GM19397 (cell line): ENCODE data around the gene ZNF335.

ENCODE experiments used
- ATAC-seq: cut with Tn5 transposase; IDR thresholded peaks from one replicate; pipeline ENCODE4 v1.9.1; 2021; ENCODE audit warnings: mild to moderate bottlenecking, moderate library complexity; ENCODE audit not compliant: unreplicated experiment

The ZNF335 gene, protein sequence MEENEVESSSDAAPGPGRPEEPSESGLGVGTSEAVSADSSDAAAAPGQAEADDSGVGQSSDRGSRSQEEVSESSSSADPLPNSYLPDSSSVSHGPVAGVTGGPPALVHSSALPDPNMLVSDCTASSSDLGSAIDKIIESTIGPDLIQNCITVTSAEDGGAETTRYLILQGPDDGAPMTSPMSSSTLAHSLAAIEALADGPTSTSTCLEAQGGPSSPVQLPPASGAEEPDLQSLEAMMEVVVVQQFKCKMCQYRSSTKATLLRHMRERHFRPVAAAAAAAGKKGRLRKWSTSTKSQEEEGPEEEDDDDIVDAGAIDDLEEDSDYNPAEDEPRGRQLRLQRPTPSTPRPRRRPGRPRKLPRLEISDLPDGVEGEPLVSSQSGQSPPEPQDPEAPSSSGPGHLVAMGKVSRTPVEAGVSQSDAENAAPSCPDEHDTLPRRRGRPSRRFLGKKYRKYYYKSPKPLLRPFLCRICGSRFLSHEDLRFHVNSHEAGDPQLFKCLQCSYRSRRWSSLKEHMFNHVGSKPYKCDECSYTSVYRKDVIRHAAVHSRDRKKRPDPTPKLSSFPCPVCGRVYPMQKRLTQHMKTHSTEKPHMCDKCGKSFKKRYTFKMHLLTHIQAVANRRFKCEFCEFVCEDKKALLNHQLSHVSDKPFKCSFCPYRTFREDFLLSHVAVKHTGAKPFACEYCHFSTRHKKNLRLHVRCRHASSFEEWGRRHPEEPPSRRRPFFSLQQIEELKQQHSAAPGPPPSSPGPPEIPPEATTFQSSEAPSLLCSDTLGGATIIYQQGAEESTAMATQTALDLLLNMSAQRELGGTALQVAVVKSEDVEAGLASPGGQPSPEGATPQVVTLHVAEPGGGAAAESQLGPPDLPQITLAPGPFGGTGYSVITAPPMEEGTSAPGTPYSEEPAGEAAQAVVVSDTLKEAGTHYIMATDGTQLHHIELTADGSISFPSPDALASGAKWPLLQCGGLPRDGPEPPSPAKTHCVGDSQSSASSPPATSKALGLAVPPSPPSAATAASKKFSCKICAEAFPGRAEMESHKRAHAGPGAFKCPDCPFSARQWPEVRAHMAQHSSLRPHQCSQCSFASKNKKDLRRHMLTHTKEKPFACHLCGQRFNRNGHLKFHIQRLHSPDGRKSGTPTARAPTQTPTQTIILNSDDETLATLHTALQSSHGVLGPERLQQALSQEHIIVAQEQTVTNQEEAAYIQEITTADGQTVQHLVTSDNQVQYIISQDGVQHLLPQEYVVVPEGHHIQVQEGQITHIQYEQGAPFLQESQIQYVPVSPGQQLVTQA (N-terminal part only)

GRCh38 chr20:45971675-45972499, at the start of gene ZNF335:
Gene ZNF335, minus strand, starts transcription at chr20:45972203. Its CDS starts 793 bp downstream, at chr20:45971410.
- ATAC-seq: peak; percentile 74

DNA sequence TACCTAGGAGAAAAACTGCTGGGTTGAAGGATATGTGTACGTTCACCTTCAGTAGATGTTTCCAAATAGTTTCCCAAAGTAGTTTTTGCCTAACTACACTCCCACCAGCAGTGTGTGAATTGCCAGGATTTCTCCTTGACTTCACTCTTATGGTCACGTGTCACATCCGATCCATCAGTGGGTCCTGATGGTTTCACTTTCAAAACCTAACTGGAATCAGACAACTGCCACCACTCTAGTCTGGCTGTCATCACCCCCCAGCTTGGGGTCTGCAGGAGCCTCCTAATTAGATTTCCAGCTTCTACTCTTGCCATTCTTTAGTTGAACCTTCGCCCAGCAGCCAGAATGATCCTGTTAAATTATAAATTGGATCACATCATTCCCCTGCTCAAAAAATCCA, 48.6 kb upstream of the ZNF335 start:
- ATAC-seq: no peak

GRCh38 chr20:46018611-46019010, 46.6 kb upstream of the ZNF335 start:
- ATAC-seq: no peak

DNA sequence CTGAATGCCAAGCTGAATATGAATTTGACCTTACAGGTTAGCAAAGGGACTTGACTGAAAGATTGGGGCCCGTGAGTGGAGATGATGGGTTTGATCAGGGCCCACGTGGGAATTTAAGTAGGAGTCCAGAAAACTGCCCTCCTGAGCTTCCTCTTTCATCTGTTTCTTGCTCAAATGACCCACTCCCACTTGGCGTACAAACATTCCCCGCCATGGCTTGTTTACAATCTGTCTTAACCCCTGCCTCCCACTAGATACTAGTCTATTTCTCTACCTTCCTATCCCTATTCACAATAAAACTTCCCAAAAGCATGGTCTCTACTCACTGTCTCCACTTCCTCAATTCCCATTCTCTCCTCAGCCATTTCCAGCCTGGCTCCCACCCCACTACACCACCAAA, 46.1 kb upstream of the ZNF335 start:
- ATAC-seq: no peak

DNA sequence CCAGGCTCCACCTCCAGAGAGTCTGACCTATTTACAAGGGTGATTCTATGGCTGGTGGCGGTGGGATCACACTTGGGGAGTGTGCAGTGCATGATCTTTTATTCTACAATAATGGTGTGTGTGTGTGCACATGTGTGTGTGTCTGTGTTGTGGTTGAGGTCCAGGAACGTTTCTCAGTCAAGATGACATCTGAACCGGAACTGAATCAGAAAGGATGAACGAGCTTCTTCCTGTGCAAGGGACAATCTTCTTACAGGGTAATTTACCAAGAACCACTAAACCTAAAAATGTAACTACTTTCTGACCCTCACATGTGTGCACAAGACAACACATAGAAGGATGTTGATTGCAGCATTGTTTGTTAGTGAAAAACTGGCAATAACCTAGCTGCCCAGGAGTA, 45.3 kb upstream of the ZNF335 start:
- ATAC-seq: no peak

GRCh38 chr20:46014517-46015396, 42.8 kb upstream of the ZNF335 start:
- no peak for ATAC-seq

DNA sequence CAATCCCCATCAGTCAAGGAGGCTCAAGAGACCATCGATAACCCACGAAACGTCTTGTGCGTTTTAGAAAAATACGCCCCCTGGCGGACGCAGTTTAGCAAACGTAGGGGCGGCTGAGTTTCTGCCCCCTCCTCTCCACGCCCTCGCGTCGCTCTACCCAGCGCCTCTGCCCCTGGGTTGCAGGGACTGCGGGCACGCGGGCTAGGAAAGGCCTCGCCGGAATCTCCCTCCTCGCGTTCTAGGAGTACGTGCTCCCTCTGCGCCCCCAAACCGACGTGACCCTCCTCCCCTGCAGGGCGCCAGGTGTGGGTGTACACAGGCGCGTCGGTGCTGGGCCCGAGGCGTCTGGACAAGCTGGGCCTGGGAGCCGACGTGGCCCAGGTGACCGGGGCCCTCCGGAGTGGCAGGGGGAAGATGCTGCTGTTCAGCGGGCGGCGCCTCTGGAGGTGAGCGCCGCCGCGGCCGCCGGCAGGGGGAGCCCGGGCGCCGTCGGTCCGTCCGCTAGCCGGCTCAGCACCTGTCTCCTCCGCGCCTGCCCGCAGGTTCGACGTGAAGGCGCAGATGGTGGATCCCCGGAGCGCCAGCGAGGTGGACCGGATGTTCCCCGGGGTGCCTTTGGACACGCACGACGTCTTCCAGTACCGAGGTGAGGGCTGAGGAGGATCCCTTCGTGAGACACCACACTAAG, 42.0 kb upstream of the ZNF335 start:
- ATAC-seq: peak; percentile 65

GRCh38 chr20:46013322-46013828, 41.4 kb upstream of the ZNF335 start:
- no peak for ATAC-seq

DNA sequence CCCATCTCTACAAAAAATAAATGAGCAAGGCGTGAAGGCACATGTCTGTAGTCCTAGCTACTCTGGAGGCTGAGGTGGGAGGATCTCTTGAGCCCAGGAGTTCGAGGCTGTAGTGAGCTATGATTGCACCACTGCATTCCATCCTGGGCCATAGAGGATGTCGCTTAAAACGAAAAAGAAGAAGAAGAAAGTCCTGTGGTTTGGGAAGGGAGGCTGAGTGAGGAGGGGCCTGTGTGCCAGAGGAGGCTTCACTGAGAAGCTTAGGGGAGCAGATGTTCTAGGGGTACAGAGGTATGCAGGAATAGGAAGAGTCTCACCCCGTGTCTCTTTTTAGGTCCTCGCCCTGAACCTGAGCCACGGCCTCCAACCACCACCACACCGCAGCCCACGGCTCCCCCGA, 40.9 kb upstream of the ZNF335 start:
- no peak for ATAC-seq

GRCh38 chr20:46011631-46012482, 39.9 kb upstream of the ZNF335 start:
- ATAC-seq: no peak

DNA sequence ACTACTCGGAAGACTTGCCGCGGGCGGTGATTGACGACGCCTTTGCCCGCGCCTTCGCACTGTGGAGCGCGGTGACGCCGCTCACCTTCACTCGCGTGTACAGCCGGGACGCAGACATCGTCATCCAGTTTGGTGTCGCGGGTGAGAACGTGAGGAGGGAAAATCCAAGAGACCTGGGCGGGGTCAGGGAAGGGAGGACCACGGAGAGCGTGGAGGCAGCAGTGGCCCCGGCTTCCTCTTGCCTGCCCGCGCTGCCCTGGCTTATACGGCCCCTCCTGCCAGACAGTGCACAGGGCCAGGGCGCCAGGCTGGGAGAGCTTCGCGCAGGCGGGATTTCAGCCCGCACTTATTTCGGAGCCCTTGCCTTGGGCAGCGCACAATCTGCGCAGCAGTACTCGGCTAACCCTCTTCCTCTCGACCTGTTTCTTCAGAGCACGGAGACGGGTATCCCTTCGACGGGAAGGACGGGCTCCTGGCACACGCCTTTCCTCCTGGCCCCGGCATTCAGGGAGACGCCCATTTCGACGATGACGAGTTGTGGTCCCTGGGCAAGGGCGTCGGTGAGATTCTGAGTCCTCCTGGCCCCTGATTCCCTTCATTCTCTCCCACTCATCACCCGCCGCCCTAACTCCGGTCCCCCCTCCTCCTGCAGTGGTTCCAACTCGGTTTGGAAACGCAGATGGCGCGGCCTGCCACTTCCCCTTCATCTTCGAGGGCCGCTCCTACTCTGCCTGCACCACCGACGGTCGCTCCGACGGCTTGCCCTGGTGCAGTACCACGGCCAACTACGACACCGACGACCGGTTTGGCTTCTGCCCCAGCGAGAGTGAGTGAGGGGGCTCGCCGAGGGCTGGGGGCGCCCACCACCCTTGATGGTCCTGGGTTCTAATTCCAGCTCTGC, 38.7 kb upstream of the ZNF335 start:
- no peak for ATAC-seq

DNA sequence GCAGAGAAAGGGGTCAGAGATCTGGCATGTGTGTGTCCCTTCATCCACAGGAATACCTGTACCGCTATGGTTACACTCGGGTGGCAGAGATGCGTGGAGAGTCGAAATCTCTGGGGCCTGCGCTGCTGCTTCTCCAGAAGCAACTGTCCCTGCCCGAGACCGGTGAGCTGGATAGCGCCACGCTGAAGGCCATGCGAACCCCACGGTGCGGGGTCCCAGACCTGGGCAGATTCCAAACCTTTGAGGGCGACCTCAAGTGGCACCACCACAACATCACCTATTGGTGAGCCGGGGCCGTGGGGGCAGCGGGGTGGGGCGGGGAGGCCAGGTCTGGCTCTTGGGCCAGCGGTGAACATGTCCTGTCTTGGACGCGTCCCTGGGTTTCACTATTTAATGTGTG, 37.8 kb upstream of the ZNF335 start:
- no peak for ATAC-seq

DNA sequence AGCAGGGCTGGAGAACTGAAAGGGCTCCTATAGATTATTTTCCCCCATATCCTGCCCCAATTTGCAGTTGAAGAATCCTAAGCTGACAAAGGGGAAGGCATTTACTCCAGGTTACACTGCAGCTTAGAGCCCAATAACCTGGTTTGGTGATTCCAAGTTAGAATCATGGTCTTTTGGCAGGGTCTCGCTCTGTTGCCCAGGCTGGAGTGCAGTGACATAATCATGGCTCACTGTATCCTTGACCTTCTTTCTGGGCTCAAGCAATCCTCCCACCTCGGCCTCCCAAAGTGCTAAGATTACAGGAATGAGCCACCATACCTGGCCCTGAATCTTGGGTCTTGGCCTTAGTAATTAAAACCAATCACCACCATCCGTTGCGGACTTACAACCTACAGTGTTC, 35.7 kb upstream of the ZNF335 start:
- no peak for ATAC-seq

DNA sequence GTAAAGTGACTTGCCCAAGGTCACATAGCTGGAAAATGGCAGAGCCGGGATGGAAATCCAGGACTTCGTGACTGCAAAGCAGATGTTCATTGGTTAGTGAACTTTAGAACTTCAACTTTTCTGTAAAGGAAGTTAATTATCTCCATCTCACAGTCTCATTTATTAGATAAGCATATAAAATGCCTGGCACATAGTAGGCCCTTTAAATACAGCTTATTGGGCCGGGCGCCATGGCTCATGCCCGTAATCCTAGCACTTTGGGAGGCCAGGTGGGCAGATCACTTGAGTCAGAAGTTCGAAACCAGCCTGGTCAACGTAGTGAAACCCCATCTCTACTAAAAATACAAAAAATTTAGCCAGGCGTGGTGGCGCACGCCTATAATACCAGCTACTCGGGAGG, 35.0 kb upstream of the ZNF335 start:
- no peak for ATAC-seq

DNA sequence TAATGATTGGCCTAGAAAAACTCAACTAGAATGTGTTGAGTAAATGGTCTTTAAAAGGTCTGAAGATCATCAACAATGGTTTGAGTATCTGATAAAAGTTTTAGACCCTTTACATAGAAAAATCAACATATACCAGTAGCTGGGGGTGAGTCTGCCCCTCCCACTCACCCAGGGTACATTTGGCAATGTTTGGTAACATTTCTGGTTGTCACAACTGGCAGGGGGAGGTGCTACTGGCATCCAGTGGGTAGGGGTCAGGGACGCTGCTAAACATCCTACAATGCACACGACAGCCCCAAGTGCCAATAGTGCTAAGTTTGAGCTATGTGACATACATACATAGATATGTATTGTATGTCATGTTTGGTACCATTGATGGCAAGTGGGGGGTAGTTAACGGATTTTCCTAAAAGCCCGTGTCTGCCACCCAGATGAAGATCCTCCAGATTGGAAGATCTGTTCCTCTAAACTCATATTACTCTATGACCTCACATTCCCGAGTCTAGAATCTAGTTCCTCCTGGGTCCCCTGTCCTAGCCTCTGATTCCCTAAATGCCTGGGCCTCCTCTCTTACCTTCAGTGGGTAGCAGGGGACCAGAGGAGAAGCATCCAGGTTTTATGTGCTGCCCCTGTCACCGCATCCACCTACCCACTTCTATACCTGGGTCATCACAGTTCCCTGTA, 34.2 kb upstream of the ZNF335 start:
- ATAC-seq: no peak

- ATAC-seq: no peak
Measured at GRCh38 chr20:46004889-46005473, 33.0 kb upstream of the ZNF335 start.
